GM19328 (cell line): ENCODE data around the gene GRIA3.
"Not testable (repeated sequence)": the region's sequence is repeated elsewhere in the genome, so short reads cannot be mapped to it uniquely, and the experiment has no call there.

Experiments
- ATAC-seq: cut with Tn5 transposase; IDR thresholded peaks from one replicate; pipeline ENCODE4 v1.9.1; 2021; ENCODE audit warnings: mild to moderate bottlenecking, moderate library complexity; ENCODE audit not compliant: unreplicated experiment

The GRIA3 gene

DNA sequence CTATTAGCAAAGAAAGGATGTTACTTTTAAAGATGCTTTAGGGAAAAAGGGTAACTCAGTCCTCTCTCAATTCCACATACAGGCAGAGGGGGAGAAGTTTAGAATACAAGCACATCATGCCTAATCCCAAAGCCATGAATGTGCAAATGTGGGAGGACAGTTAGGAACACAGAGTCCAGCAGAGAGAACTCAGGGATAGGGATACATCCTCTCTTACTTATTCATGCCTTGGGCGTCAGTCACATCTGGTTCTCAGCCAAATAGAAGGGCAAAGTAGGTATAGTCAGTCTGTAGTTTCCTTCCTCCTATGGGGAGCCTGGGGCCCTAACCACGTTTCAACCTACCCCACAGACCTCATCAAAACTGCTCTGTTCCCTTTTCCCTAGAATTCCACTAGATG is 87.8 kb downstream of the GRIA3 start:
- ATAC-seq, result no peak

GRCh38 chrX:123272630-123273029 is 88.6 kb downstream of the GRIA3 start:
- ATAC-seq, result no peak

DNA sequence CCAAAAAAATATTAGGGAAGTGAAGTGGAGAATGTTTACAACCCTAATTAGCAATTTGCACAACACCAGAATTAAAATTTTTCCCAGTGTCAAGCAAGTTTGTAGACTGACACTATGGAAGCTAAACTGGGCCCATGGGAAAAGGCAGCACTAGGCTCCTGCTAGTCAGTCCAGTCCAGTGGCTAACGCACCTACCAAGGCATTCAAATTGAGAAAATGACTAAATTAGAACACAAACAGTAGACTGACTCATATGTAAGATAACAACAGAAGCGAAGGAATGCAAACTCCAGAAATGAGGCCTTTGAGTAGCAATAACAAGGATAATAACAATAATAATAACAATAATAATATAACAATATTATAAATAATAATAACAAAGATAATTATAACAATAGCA is 90.7 kb downstream of the GRIA3 start:
- ATAC-seq, result no peak

- ATAC-seq, result no peak
Observed at GRCh38 chrX:123277347-123277746, 93.3 kb downstream of the GRIA3 start.

GRCh38 chrX:123277821-123278220 is 93.7 kb downstream of the GRIA3 start:
- ATAC-seq, result no peak

DNA sequence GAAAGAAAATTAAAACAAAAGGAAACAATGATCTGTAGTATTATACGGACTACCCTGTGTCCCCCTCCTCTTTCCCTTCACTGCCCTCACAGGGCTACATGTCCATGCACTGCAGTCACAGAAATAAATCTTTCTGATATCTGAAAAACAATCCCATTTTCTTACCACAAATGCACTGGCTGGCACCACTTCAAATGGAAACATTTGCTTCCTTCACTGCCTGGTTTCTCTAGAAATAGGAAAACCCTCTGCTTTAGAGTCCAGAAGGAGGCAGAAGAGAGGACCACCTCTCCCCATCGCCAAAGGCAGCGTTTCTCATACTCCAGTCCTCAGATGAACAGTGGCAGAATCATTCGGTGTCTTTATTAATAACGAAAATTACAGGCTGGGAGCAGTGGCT is 98.2 kb downstream of the GRIA3 start:
- no peak for ATAC-seq

- ATAC-seq, result not testable (repeated sequence)
Observed at GRCh38 chrX:123283407-123283806, 99.3 kb downstream of the GRIA3 start.

- no peak for ATAC-seq
Observed at GRCh38 chrX:123291623-123292022, 107.5 kb downstream of the GRIA3 start.

GRCh38 chrX:123298026-123298425 is 113.9 kb downstream of the GRIA3 start:
- no peak for ATAC-seq

DNA sequence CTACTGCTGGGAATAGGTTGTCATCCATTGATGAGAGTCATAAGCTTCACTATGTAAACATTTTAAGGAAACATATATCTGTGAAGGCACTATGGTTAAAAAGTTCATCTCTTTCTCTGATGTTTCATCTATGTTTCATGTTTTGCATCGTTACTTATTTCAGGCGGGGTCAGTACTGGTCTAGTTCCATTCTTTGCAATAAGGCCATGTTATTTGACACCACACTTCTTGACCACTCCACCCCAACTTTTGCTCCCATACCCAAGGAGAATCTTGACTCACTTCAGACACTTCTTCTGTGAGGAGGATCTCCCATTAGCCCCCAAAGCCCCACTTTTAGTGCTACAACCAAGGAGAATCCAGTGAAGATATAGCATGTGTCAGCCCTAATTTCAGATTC is 119.4 kb downstream of the GRIA3 start:
- no peak for ATAC-seq

- ATAC-seq, result no peak
Observed at GRCh38 chrX:123308658-123309057, 124.6 kb downstream of the GRIA3 start.

GRCh38 chrX:123310112-123310511 is 126.0 kb downstream of the GRIA3 start:
- no peak for ATAC-seq

DNA sequence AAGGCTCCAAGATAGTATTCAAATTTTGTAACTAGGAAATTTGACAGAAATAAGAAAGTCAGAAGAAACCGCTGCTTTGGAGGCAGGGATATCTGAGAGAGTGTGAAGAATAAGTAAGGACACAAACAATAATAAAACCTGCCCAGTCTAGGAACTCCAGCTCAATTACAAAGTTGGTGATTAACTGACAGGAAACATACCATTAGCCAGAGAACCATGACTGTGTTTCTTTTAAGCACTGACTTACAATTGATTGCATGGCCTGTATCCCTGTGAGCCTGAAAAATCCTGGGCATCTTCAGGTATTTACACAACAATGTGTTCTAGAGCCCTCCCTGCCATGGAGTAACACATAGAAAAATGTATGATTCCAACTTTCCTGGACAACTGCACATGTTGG is 127.4 kb downstream of the GRIA3 start:
- no peak for ATAC-seq

GRCh38 chrX:123313486-123313885 is 129.4 kb downstream of the GRIA3 start:
- ATAC-seq, result no peak

GRCh38 chrX:123320622-123321021 is 136.5 kb downstream of the GRIA3 start:
- no peak for ATAC-seq

GRCh38 chrX:123322536-123322935 is 138.5 kb downstream of the GRIA3 start:
- no peak for ATAC-seq

DNA sequence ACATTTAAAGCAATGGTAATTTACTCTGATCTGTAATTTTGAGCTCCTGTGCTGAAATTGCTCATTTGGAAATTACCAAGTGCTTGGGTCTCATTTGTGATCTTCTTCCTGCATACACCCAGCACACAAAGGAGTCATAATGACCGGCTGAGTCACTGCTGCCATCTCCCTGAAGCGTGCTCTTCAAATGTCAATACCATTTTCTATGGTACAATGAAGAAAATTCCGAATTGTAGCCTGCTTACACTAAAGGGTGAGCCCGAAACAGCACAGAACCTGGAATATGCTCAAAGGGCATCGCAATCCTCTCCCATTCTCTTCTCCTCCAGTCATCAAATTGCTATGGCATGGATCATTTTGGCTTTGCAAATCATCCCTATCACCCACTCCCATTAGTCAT is 140.5 kb downstream of the GRIA3 start:
- ATAC-seq, result no peak

GRCh38 chrX:123330229-123330942 is 146.3 kb downstream of the GRIA3 start:
- ATAC-seq, result peak; percentile 69

DNA sequence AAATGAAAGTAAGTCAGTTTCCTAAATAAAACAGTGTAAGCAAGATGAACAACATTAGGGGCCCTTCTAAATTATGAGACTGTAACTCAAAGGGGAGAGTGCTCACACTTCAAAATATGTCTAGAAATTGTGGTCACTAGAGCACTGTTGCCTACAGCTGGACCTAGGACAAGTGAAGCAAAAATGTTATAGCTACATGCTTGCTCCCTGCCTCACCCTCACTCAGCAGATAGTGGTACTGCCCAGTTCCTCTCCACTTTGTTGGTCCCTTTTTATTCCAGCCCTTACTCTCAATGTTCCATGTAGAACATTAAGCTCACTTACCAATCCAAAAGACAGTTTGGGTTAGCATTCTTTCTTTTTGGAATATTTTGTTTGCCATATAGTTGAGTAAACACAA is 147.3 kb downstream of the GRIA3 start:
- ATAC-seq, result no peak

GRCh38 chrX:123331859-123332258 is 147.8 kb downstream of the GRIA3 start:
- no peak for ATAC-seq

- ATAC-seq, result no peak
Observed at GRCh38 chrX:123336666-123337065, 152.6 kb downstream of the GRIA3 start.

DNA sequence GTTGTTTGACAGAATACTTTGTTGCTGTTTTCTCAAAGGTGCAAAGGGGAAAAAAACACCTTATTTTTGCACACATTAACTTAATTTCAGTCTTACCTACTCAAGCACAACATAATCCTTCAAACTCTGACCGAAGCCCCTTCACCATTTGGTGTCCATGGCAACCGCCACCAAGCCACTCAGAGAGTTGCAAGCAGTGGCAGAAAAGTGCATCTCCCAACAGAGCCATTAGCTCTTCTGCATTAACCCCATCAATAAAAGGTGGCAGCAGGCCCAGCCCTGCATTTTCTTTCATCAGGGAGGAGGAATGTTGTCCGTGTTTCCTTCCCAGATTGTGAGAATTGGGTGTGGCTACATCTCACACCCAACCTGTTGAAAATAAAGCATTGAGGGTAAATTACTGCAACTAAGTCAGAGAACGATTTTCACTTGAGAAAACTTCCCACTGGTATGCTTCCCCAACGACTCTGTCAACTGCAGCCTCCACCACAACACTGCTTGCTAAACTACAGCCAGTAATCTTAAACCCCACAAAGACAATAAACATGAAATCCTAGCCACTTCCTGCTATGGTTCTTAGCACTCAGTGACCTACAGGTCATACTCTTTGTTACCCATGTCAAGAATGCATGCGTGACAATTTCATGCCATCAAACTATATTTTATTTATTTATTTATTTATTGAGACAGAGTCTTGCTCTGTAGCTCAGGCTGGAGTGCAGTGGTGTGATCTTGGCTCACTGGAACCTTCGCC is 154.0 kb downstream of the GRIA3 start:
- no peak for ATAC-seq
